HG02798 (cell line): ENCODE data around the gene FUT6.
"Not testable (repeated sequence)": the region's sequence is repeated elsewhere in the genome, so short reads cannot be mapped to it uniquely, and the experiment has no call there.

Experiments used
- ATAC-seq: cut with Tn5 transposase; IDR thresholded peaks from one replicate; pipeline ENCODE4 v1.9.1; 2021; ENCODE audit warnings: mild to moderate bottlenecking; ENCODE audit not compliant: unreplicated experiment, poor library complexity

Gene FUT6

DNA sequence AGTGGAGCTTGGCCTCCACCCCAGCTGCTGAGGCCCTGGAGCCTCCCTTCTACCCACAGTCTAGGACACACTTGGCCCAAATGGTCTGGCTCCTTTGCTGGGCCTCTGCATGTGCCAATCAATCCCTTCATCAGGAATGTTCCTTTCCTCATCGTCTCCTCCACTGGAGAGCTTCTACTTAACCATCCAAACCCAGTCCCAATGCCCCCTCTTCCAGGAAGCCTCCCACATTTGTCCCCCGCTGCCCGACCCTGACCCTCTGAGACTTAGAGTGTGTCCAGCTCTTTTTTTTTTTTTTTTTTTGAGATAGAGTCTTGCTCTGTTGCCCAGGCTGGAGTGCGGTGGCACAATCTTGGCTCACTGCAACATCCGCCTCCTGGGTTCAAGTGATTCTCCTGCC is 51.1 kb downstream of the FUT6 start:
- ATAC-seq: no peak

DNA sequence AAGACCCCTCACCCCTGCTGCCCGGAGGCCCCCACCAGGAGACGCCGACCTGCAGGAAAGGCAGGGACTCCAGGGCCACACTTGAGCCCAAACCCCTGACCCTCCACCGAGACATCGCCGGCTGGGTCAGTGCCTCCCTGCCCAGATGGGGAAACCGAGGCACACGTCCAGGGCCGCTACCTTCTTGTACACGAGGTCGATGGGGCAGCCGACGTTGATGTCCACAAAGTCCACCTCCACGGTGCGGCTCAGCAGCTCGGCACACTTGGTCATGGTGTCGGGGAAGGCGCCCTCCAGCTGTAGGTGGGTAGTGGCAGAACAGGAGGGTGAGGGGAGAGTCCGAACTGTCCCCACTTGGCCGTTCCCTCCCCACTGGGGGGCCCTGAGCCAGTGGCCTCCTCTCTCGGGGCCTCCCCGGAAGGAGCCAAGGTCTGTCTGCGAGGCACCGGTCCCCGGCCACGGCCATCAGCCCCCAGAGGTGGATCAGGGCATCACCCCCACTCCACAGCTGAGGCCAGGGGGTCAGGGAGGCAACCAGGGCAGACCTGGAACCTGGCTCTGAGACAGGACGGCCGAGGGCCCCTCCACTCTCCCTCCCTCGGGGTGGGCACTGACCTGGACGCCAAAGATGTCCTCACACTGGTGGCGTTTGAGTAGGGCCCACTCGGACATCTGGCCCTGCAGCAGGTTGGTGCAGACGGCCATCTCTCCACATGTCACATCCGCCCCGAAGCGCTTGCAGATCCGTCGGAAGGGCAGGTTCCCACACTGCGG is 51.9 kb downstream of the FUT6 start:
- ATAC-seq: no peak

DNA sequence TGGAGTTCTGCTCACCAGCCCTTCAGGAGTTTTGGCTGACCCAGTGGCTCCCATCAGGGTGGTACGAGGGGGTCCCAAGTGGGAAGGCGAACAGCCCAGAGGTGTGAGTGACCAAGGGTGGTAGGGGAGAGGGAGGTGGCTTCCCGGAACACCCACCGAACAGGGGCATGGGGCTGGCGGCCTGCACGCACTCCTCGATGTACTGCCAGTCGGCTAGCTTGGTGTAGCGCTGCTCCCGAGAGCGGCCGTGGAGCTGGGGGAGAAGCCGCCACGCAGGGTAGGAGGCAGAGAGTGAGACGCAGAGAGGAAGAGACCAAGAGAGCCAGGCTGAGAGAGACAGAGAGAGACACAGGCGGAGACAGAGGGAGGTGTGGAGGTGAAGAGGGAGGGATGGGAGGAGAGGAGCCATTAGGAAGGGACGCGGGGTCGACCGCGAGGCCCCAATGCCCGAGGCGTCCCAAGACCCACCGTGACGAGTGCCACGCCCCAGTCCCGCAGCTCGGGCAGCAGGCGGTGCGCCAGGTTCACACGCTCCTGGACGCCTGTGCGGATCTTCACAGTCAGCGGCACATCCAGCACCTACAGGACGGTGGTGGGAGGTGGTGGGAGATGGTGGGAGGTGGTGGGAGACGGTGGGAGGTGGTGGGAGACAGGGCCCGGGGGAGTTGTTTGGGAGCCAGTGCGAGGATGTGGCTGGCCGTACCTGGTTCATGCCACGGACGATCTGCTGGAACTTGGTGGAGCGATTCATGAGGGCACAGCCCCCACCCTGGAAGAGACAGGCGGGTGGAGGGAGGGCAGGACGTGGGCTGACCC is 52.7 kb downstream of the FUT6 start:
- no peak for ATAC-seq

DNA sequence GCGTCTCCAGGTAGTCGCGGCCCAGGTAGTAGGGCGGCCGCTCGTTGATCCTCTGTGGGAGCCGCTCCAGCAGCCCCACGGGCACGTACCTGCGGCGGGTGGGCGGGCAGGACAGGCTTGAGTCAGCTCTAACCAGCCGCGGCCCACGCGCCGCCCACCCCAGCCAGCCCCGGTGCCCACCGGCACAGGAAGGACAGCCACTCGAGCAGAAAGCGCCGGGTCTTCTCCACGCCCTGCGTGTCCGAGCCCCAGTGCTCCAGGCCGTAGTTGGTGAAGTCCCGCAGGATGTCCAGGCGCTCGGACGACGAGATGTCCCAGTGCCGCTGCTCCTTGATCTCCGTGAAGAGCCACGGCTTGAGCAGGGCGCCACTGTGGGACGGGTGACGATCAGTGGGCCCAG is 54.1 kb downstream of the FUT6 start:
- ATAC-seq: no peak

DNA sequence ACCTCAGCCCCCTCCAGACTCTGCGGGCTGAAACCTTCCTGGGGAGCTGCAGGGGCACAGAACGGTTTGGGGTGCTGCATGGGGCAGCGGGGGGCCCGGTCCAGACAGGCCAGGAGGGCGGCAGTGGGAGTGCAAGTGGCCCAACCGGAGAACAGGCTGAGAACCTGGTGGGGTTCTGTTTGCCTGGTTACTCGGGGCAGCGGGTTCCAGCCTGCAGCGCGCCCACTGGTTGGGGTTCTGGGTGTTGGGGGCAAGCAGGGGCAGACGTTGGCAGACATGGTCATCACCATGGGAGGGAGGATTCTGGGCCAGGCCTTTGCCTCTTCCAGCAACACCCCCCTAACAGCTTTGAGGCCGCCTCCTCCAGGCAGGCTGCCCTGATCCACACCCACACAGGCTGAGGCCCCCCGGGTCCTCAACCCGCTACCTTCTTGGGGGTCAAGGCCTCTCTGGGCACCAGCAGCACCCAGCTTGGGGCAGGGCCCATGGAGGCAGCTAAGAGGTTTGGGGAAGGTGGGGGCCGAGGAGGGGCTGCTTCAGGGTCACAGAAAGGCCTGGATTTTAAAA is 54.8 kb downstream of the FUT6 start, which contains the start of gene PRR22:
Gene PRR22, minus strand, starts transcription at position 166 of the 567 bp plus-strand sequence. Its CDS starts 86 bp downstream, at position 80.
- no peak for ATAC-seq

DNA sequence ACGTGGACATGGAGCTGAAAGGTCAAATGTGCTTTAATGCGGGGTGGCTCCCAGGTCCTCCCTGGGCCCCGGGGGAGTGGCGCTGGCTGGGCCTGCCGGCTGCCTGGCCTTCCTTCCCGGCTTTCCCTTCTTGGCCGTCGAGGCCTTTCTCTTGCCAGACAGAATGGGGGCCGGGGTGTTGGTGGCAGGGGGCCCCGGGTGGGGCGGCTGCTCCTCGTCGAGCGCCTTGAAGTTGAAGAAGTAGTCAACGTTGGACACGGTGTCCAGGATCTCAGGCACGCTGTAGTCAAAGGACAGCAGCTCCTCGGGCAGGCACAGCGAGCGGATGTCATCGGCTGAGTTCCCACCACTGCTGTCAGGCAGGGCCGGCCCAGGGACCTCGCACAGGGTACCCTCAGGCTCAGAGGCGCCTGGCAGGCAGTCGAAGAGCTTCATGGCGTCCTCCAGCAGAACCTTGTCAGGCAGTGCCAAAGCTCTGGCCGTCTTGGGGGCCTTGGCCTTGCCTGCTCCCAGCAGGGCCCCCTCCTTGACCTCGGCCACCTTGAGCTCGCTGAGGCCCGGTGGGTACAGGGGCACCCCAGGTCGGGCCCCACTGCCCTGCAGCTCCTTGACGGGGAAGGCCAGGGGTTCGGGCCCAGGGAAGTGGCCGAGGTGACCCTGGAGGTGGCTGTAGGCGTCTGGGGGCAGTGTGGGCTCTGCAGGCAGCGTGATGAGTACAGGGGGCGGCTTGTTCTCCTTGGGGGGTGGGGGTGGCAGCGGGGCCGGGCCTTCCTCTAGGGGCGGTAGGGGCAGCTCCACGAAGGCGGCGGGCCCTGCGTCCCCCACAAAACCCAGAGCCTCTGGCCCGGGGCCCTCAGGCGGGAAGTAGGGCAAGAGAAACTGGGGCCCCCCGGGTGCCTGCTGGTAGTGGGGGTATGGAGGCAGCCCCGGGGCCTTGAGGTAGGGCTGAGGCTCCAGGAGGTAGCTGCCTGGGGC is 56.3 kb downstream of the FUT6 start:
- no peak for ATAC-seq

DNA sequence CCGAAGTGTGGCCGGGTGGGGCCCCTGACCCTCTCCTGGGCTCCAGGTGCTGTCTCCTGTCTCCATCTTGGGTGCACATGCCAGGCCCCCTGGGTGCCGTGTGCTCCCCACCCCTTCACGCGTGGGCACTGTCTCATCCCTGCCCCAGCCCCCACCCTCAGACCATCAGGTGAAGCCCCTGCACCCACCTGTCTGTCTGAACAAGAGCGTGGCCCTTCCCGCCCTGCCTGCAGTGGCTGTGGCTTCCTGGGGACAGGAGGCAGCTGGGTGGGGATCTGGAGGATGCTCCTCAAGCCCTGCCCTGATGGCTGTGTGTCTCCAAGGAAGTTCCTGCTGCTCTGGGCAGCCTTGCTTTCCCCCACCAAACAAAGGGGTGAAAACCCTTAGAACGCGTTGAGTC is 57.2 kb downstream of the FUT6 start:
- no peak for ATAC-seq

DNA sequence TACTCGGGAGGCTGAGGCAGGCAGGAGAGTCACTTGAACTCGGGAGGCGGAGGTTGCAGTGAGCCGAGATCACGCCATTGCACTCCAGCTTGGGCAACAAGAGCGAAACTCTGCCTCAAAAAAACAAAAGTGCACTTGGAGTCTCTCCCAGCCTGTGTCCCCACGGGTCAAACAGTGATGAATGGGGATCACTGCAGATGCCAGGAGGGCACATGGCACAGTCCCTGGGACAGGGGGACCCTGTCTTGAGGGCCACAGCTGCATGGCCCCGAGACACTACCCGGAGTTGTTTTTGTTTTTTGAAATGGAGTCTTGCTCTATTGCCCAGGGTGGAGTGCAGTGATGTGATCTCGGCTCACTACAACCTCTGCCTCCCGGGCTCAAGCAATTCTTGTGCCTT is 58.6 kb downstream of the FUT6 start:
- ATAC-seq: not testable (repeated sequence)
